Stimulated activated CD8-positive, alpha-beta memory T cell treated with anti-CD3 and anti-CD28 coated beads, Interleukin-12 subunit alpha, Interleukin-12 subunit beta, amount 100 ng/mL, for 1 hour (primary cell): ENCODE measurements around the gene SLC24A3.

Experiments used
- DNase-seq: peaks from one replicate; pipeline ENCODE4 v3.0.0-alpha.2; 2020; ENCODE audit warnings: low read depth

The SLC24A3 gene

DNA sequence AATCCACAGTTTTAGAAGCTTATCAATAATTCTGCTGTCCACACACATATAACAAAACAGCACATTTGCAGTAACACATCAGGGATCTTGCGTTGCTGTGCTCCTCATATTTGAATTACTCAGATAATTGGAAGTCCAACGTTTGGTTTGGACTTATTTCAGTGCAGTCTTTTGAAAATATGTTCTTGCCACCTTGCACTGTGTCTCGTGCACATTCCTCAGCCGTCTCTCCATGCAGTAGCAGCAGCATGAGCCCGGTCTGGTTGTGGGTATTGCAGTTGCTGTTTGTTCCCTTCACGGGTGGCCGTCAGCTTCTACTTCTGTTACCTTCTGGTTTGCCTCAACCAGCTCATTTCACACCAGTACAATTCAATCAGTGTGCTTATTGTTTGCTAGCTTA is 215.5 kb downstream of the SLC24A3 start:
- no peak for DNase-seq

DNA sequence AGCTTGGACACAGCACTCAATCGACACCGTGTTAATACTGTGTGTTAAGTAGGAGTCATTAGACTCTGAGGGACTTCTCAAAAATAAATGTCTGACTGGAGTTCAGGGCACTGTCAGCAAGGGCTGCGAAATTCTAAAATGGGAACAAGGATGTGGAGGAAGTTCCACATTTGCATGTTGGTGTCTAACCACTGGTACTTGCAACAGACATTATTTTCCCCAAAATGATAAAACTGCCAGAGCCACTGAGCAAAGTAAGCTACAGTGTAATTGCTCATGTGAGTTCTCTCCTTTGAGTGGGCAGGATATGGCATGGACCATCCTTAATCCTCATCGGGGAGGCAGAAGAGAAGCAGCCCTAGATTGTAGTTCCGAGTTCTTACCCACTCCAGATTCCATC is 215.9 kb downstream of the SLC24A3 start:
- DNase-seq: no peak

DNA sequence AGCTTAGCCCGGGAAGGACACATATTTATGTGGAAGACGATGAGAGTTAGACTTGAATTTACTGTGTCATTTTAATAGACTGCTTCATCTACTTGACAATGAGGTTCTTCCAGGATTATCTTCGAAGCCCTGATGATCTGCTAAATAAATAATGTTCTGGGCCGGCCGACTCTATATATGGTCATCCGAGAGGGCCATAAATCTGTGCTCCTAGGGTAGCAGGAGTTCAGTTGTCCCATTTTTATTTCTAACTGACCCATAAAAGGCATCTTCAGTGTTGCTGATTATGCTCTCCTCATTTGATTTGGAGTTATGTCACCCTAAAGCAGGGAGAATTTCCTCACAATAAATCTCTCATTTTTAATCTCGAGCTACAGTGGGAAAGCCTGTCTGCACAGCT is 217.1 kb downstream of the SLC24A3 start:
- DNase-seq: no peak

DNA sequence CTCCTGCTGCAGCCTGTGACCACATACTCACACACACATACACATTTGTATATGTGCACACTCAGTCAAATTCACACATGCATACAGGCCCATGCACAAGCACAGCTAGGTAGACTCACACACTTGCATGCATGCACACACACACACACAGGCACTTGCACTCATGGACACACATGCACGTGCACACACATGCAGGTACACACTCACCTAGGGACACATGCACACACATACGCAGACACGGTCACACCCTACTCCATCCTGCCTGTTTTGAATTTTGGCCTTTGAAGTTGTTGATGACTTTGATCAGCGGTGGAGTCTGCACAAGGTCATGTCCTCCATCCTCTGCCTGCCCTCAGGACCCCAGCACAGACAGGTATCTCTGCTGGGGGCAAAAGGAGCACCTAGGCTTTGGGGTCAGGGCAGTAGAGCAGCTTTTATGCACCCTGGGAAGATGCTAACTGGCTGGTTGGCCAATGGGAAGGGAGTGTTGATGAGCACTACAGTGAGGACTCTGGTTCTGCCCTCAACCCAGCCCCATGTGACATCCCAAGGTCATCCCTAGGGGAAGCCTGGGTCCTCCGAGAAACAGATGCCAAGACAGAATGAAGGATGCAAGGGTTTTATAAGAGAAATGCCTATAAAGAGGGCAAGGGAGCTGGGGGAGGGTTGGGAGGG is 218.3 kb downstream of the SLC24A3 start:
- no peak for DNase-seq

DNA sequence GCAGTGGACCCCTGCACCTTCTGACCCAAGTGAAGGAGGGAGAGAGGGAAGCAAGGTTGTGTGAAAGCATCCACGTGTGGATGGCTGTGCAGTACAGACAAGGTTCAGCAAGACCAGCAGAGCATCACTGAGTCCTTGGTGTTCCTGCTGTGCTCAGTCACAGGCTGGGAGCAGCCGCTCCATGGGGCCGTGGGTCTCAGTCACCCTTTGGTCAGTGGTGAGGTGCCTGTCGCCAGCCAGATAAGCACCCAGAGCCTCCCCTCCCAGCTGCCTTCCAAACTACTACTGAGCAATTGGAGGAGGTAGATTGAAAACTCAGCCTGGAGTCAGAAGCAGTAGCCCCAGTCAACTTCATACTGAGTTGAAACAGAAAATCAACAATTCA is 218.9 kb downstream of the SLC24A3 start:
- DNase-seq: no peak

DNA sequence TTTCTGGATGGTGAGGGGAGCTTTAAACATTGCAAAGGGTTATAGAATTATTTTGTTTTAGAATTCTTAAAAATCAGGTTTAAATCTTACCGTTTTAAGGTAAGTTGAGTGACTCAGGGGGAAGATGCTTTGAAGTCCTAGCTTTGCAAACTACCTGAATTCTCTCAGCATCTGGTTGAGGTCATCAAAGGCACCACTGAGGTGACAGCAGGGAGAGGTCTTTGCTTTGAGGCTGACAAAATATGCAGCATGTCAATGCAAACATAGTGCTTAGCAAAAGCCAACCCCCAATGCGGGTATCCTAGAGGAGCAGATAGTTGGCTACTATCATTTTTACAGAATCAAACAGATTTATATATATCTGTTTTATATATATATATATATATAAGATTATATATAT is 219.5 kb downstream of the SLC24A3 start:
- no peak for DNase-seq

DNA sequence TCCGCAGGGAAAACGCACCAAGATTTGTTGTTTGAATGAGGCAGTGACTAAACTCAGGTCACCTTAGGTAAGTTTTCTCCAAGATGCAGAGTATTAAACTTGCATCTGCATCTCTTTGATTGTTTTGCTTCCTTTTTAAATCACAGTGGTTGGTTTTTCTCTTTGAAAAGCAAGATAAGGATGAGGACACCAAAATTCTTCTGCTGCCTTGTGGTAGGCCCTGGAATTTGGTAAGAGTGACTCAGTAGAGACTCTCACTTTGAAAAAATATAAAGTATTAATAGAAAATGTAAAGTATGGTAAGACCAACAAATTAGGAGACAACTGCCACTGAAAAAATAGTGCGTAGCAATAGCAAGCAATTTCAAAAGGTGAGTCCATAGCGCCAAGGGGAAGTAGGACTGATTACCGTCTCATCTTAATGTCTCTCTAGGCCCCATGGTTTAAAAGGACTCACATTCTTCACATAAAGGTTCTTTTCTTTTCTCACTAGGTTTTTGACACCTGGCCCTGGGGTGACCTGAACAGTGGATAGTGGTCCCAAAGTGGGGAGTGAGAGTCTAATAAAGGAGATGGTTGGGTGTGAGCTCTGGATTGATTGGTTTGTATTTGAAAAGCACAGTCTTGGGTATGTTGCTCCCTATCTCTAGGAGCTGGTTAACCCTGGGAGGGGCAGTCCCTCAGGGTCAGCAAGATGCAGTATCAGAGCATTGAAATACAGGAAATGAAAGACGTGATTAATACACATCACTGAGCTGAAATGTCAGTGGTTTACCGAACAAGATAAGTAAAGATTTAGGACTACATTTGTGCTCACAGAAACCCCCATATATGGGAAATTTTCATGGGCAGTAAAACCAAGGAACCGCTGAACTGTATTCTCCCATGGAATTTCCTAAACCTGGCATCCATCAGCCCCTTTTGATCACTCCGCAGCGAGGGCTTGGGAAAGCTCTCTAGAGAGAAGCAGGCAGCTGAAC is 221.2 kb downstream of the SLC24A3 start:
- DNase-seq: no peak

DNA sequence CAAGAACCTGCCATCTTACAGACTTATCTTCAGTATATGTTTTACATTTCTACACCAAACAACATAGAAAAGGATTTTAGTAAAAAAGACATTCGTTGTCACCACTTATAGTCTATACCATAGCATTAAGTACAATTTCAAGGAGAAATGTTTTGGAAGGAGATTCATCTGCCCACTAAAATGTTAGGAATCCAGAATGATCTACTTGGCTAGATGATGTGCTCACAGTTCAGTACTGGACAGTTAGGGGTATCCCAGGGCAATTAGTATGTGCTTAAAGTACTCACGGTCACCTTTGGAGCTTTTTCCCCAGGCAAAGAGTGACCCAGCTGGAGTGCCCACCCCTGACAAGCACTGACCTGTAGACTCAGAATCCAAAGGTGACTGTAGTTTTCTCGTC is 222.9 kb downstream of the SLC24A3 start:
- DNase-seq: no peak

DNA sequence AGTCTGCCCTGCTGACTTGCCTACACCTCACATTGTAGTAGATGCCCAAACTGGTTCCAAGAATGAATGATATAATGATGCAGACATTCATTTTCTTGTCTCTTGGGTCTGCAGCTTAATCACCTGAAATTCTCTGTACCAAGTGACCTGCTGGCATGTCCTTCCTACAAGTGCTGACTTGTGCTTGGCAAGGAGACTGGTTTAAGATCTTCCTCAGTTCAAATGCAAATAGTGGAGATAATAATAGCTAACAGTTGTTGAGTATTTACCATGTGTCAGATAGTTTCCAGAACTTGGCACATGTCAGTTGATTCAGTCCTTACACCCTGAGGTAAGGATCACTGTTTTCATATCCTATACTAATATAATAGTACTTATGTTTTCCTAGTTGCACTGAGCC is 223.4 kb downstream of the SLC24A3 start:
- no peak for DNase-seq

DNA sequence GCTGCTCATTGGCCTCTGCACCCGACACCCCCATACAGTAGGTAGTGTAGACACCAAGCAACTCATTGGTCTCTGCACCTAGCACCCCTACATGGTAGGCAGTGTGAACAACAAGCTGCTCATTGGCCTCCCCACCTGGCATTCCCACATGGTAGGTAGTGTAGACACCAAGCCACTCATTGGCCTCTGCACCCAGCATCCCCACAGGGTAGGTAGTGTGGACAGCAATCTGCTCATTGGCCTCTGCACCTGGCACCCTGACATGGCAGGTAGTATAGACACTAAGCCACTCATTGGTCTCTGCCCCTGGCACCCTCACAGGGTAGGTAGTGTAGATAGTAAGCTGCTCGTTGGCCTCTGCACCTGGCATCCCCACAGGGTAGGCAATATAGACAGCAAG is 226.0 kb downstream of the SLC24A3 start:
- DNase-seq: no peak

DNA sequence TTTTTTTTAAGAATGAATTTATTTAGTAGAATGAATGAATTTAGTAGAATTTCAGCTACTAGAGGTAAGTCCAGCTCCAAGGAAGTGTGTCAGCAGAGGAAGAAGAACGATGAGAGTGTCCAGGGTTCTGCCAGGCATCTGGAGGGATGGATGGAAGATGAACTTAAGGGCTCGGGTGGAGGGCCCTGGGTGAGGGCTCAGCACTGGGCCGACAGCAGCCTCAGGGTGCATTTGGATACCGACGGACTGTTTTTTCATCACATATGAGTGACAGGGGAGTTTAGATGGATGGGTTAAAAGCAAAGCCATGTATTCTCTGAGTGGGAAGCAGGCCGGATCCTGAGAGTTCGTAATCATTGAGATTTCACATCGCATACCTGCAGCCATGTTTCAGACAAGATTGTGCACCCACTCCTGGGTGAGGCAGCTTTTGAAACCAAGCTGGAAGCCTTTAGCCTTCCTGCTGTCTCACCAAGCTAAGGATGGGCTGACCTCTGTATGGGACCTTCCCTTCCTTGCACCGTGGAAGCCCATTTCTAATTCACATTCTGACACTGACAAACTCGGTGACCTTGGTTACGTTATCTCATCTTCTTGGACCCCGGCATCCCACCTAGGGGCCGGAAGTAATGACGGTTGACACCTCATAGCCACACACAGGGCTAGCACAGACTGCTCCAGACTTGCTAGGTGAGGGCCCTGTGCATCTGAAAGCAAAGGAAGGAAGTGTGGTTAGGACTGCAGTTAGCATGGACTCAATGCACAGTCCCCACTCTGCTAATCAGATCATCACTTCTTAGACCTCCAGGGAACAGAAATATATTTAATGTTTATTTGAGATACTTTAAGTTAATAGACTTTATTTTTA is 228.5 kb downstream of the SLC24A3 start:
- no peak for DNase-seq

DNA sequence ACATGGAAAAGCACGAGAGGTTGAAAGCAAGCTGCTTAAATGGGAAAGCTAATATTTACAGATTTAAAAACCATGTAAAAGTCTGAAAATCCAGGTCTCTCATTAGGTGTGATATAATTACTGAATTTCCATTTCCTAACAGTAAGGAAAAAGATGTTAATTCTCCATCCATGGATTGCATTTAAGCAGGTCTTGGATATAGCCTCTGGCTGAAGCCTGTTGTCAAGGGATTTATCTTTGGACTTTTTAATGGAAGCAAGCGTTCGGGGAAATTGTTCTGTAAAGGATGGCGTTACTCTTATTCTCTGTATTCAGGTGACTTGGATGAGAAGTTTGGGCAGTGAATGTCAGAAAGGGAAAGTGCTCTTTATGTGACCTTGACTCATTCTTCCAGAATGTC is 233.8 kb downstream of the SLC24A3 start:
- DNase-seq: no peak

DNA sequence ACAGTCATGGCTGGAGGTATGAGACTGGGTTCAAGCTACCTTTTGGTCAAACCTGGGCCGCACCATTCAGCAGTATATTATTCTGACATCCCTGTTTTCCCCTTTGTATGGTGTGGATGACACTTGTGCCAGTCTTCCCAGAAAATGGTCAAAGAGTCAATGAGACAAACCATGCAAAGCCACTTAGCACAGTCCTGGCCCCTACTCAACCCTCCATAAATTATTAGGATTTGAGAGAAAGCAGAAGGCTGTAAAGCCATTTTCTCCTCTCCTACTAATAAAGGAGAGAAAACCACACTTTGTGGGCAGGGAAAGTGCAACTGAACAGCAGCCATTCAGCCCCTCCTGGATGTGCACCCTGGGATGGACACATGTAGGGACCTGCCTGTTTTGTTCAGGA is 236.2 kb downstream of the SLC24A3 start:
- no peak for DNase-seq

DNA sequence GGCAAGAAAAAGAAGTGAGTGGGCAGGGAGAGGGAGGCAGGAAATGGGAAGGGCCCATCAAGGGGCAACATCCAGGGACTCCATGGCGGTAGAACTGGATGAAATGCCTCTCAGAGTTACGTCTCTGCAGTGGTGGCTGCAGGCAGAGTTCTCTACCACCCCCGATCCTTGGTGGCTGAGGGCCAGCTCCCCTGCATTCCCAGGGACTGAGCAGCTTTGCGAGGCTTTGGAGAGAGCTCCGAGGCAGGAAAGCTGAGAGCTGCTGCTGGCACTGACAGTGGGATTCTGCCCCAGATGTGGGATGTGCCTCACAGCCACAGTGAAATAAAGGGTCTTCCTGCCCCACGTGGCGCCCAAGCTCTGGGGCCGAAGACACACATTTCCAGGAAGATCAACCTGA is 236.6 kb downstream of the SLC24A3 start:
- no peak for DNase-seq

DNA sequence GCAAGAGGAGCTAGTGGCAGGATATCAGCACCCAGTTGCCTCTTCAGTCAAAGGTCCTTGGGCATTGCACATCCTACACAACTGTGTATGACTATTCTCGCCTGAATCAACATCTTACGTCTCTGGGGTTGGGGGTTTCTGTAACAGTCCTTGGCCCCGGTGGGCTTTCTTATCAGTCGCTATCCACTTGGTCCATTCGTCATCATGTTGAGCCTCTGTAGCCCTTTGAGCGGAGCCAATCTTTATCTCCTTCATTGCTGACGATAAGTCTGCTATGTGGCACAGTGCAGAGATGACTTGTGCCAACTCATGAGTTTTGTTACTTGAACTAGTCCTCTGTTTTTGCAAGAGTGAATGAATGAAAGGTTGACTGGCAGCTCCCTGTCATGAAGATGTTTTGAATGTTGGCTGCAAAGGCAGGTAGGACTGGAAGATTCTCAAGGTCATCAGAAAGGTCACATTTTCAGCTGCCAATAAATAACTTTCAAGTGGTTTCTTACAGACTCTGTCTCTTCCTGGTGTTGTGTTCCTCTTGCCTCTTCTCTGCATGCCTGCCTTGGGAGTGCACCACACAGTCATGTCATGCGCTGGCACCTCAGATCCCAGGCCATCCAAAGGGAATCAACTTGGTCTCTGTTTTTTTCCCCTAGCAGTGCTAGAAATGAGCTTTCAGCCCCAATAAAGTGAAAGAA is 238.9 kb downstream of the SLC24A3 start:
- DNase-seq: no peak

DNA sequence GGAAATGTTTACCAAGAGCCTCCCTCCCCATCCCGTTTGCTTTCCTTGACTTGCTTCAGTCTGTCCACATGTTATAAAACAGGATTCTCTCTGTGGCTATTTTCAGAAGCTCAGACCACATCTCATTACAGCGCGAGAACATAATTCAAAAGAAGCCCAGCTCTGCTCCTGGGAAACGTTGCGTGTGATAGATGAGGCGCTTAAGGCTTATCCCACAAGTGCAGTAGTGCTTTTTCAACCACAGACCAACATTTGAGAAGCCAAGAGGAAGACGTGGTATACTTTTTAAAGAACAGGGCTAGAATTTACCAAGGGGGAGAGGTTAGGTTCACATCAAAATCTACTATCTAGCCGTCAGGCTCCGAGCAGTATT is 239.5 kb downstream of the SLC24A3 start:
- DNase-seq: no peak

DNA sequence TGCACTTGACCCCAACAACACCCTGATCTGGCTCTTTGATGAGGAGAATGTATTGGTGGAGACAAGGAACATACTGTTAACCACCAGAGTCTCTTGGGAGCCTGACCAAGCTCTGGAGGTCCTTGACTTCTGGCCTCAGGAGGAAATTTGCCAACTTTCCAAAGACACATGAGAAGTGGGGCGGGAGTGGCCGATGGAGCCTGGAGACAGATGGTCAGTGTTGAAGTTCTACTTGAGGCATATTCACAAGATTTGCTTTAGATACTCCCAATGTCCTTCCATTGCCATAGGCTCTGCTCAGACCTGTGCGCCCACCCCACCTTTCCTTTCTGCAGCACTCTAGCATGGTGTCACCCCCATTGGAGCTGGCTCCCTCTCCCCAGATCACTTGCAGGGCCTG is 241.0 kb downstream of the SLC24A3 start:
- DNase-seq: no peak

DNA sequence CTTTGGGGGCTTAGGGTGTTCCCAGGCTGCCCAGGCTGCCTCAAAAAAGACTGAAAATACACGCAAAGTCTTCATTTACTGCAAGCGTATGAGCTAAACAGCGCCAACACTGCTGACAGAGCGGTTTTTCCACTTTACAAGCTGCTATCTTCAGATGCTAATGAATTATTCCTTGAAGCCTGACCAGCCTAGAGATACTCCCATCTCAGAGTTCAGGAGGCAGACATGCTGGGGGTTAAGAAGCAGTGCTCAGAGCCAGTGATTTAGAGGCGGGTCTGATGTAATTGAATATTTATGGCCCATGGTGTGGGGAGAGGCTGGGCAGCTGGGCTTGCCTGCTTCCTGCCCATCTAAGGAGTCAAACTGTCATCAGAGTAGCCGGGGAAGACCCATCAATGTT is 241.4 kb downstream of the SLC24A3 start:
- no peak for DNase-seq

DNA sequence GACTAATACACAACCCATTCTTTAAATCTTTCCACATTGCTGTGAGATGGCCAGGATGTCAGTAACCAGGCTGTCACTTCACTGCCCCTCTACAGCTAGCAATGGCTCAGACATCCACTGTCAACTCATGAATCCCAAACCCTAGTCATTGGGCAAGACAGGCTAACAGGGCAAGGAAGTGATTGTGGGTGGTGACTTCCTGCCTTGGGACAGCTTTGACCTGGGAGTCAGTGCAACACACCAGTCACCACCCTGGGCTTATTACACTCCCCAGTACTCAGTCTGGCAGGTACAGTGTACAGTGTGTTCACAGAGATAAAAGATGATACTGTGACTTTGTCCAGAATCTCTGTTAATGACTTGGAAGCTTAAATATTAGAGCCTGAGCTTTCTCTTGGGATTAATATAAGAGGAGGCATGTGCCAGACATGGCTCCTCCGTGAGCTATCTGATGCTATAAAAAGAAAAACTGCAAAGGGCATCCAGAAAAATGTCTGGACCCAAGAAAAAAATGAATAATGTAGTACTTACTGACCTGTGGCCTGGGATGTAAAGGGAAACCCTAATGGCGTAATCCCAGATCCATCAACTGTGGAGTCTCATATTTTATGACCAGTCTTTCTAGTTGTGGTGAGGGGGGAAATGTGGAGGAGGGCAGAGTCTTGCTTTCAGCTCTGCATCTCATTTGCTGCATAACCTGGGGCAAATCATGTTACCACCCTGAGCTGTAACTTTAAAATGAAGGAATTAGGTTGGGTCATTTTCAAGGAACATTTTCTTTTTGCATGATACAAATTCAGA is 244.4 kb downstream of the SLC24A3 start:
- no peak for DNase-seq

DNA sequence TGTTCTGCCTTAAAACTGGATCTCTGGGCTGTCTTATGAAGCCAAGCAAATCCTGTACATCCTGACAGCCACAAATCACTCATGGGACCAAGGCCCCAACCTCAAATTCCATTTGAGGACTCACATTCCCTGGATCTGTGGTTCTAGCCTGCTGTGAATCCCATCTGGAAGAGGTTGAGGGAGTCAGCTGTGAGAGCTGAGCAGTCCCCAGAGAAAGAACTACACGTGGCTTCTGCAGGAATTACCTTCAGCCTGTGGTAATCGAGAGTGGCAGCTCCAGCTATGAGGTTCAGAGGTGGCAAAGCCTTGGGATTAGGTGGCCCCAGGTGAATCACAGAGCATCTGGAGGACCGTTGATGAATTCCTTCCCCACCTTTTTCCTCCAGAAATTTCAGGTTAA is 245.2 kb downstream of the SLC24A3 start:
- no peak for DNase-seq

DNA sequence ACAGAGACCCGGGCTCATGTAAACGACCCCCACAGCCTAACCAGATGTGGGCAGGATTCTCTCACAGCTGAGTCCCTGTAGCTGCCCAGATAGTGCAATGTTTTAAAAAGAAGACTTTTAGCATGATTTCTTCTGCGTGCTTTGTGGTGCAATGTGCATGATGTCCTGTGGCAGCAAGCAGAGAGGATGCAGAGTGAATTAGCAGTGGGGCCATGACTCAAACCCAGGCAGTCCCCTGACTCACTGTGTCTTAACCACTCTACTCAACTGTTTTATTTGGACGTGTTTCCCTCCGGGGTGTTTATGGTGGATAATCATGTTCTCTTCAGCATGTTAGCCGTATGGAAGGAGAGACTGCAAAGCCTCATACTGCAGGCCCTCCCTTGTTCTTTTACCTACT is 247.9 kb downstream of the SLC24A3 start:
- DNase-seq: no peak
